Measurements from ENCODE around the gene CERT1.

CERT1 gene

DNA sequence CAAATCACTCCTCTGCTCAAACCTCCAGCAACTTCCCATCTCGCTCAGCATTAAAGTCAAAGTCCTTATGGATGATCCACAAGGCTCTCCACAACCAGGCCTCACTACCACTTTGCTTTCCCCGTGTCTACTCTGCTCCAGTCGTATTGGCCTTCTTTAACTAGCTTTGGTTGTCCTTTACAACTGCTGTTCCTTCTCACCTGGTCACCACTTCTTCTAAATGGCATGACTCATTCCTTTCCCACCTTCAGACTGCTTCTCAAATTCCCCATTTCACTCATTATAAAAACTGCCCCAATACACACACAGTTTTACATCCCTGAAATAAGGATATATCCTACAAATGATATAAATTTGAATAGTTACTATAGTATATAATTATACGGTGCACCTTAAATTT is 30.4 kb downstream of the CERT1 start:
- Histone ChIP-seq H3K36me3 (ENCODE audit: control insufficient read depth, insufficient read depth, low read length) (no peaks in the 10 kb centered on the region), H3K4me3 (ENCODE audit: extremely low read depth, insufficient read depth, low read length, poor library complexity, severe bottlenecking) (no peak overlapping the region), H3K9me3 (ENCODE audit: control insufficient read depth, low read length) (peaks cover under 1% of the 10 kb centered on the region), H3K4me1 (ENCODE audit: control insufficient read depth, insufficient read depth, low read length, poor library complexity, severe bottlenecking) (no peaks in the 10 kb centered on the region), H3K27ac (ENCODE audit: low read depth, low read length, severe bottlenecking) (no peak overlapping the region)
- 89 to 90% methylated on average over 2 to 3 of the region's 4 CpGs for WGBS, 2 experiments (ENCODE audit: insufficient coverage in 2 of 2)

- no peaks in the 10 kb centered on the region for H3K4me1 ChIP-seq (ENCODE audit: control insufficient read depth, insufficient read depth, low read length, poor library complexity, severe bottlenecking)
- 71 to 73% methylated on average over 3 of the region's 4 CpGs for WGBS, 2 experiments (ENCODE audit: insufficient coverage in 2 of 2)
- H3K36me3 ChIP-seq (ENCODE audit: control insufficient read depth, insufficient read depth, low read length): peaks cover 3% of the 10 kb centered on the region
- no peak overlapping the region for H3K27ac ChIP-seq (ENCODE audit: low read depth, low read length, severe bottlenecking)
- H3K9me3 ChIP-seq (ENCODE audit: control insufficient read depth, low read length): no peaks in the 10 kb centered on the region
- no peak overlapping the region for H3K4me3 ChIP-seq (ENCODE audit: extremely low read depth, insufficient read depth, low read length, poor library complexity, severe bottlenecking)
These were observed 36.1 kb downstream of the CERT1 start for GRCh38 chr5:75475364-75475763.

GRCh38 chr5:75473463-75473862 is 38.0 kb downstream of the CERT1 start:
- WGBS, 2 experiments (ENCODE audit: insufficient coverage in 2 of 2): 100% methylated on average over 1 of the region's 2 CpGs; no CpG with 5 or more reads in 1 of the 2 experiments
- Histone ChIP-seq H3K4me3 (ENCODE audit: extremely low read depth, insufficient read depth, low read length, poor library complexity, severe bottlenecking) (no peak overlapping the region), H3K27ac (ENCODE audit: low read depth, low read length, severe bottlenecking) (no peak overlapping the region), H3K36me3 (ENCODE audit: control insufficient read depth, insufficient read depth, low read length) (peaks cover 3% of the 10 kb centered on the region), H3K4me1 (ENCODE audit: control insufficient read depth, insufficient read depth, low read length, poor library complexity, severe bottlenecking) (no peaks in the 10 kb centered on the region), H3K9me3 (ENCODE audit: control insufficient read depth, low read length) (peaks cover 4% of the 10 kb centered on the region)

- no CpG with 5 or more reads among the region's 1 CpG for WGBS, 2 experiments (ENCODE audit: insufficient coverage in 2 of 2)
- Histone ChIP-seq H3K27ac (ENCODE audit: low read depth, low read length, severe bottlenecking) (no peak overlapping the region), H3K4me3 (ENCODE audit: extremely low read depth, insufficient read depth, low read length, poor library complexity, severe bottlenecking) (no peak overlapping the region), H3K9me3 (ENCODE audit: control insufficient read depth, low read length) (peaks cover 9% of the 10 kb centered on the region), H3K36me3 (ENCODE audit: control insufficient read depth, insufficient read depth, low read length) (peaks cover 3% of the 10 kb centered on the region), H3K4me1 (ENCODE audit: control insufficient read depth, insufficient read depth, low read length, poor library complexity, severe bottlenecking) (no peaks in the 10 kb centered on the region)
These were observed 38.5 kb downstream of the CERT1 start for GRCh38 chr5:75472973-75473372.

DNA sequence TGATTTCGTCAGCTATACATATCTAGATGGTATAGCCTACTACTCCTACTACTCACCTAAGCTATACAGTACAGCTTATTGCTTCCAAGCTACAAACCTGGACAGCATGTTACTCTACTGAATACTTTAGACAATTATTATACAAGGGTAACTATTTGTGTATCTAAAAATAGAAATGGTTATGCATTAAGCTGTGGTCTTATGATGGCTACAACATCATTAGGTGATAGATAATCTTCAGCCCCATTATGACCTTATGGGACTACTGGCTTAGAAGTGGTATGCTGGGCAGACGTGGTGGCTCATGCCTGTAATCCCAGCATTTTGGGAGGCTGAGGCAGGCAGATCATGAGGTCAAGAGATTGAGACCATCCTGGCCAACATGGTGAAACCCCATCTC is 40.2 kb downstream of the CERT1 start:
- H3K9me3 ChIP-seq (ENCODE audit: control insufficient read depth, low read length): peaks cover 9% of the 10 kb centered on the region
- peaks cover 3% of the 10 kb centered on the region for H3K36me3 ChIP-seq (ENCODE audit: control insufficient read depth, insufficient read depth, low read length)
- H3K4me1 ChIP-seq (ENCODE audit: control insufficient read depth, insufficient read depth, low read length, poor library complexity, severe bottlenecking): peaks cover 4% of the 10 kb centered on the region
- H3K27ac ChIP-seq (ENCODE audit: low read depth, low read length, severe bottlenecking): no peak overlapping the region
- WGBS, 2 experiments (ENCODE audit: insufficient coverage in 2 of 2): 100% methylated on average over 1 of the region's 2 CpGs; no CpG with 5 or more reads in 1 of the 2 experiments
- H3K4me3 ChIP-seq (ENCODE audit: extremely low read depth, insufficient read depth, low read length, poor library complexity, severe bottlenecking): no peak overlapping the region

DNA sequence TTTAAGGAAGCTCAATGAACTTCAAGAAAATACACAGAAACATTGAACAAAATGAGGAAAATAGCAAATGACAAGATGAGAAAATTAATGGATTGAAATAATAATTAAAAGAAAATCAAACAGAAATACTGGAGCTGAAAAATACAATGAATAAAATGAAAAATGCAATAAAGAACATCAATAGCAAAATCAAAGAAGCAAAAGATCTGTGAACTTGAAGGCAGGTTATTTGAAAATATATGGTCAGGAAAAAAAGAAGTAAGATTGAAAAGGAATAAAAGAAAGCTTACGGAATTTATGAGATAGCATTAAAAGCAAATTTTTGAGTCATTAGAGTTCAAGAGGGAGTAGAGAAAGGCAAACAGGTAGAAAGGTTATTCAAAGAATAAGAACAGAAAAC is 42.4 kb downstream of the CERT1 start:
- Histone ChIP-seq H3K4me3 (ENCODE audit: extremely low read depth, insufficient read depth, low read length, poor library complexity, severe bottlenecking) (no peak overlapping the region), H3K36me3 (ENCODE audit: control insufficient read depth, insufficient read depth, low read length) (peaks cover 3% of the 10 kb centered on the region), H3K4me1 (ENCODE audit: control insufficient read depth, insufficient read depth, low read length, poor library complexity, severe bottlenecking) (peaks cover 13% of the 10 kb centered on the region), H3K27ac (ENCODE audit: low read depth, low read length, severe bottlenecking) (no peak overlapping the region), H3K9me3 (ENCODE audit: control insufficient read depth, low read length) (peaks cover 9% of the 10 kb centered on the region)
- 77 to 100% methylated on average over 1 of the region's 1 CpG for WGBS, 2 experiments (ENCODE audit: insufficient coverage in 2 of 2)

DNA sequence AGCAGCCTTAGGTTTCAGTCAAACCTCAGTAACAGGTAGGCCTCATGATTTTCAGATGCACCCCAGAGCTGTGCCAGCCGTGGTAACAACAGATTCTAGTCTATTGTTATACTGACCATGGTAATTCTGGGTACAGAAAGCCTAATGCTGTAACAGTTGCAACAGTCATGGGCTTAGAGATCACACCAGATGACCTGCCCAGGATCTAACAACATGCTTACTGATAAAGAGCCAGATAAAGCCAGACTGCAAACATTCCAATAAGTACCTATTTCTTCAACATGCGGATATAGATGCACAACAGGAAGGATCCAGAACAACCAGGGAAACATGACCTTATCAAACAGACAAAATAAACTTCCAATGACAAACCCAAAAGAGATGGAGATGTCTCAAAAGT is 42.8 kb downstream of the CERT1 start:
- peaks cover 3% of the 10 kb centered on the region for H3K36me3 ChIP-seq (ENCODE audit: control insufficient read depth, insufficient read depth, low read length)
- H3K4me3 ChIP-seq (ENCODE audit: extremely low read depth, insufficient read depth, low read length, poor library complexity, severe bottlenecking): no peak overlapping the region

GRCh38 chr5:75466006-75466716 is 45.3 kb downstream of the CERT1 start:
- peaks cover 8% of the 10 kb centered on the region for H3K36me3 ChIP-seq (ENCODE audit: control insufficient read depth, insufficient read depth, low read length)
- H3K27ac ChIP-seq (ENCODE audit: low read depth, low read length, severe bottlenecking): no peak overlapping the region
- peaks cover 9% of the 10 kb centered on the region for H3K9me3 ChIP-seq (ENCODE audit: control insufficient read depth, low read length)
- H3K4me1 ChIP-seq (ENCODE audit: control insufficient read depth, insufficient read depth, low read length, poor library complexity, severe bottlenecking): peaks cover 13% of the 10 kb centered on the region
- WGBS, 2 experiments (ENCODE audit: insufficient coverage in 2 of 2): 75 to 100% methylated on average over 1 of the region's 6 CpGs
- H3K4me3 ChIP-seq (ENCODE audit: extremely low read depth, insufficient read depth, low read length, poor library complexity, severe bottlenecking): no peak overlapping the region

More for the DNA sequence above, 42.8 kb downstream of the CERT1 start:
- Histone ChIP-seq H3K9me3 (ENCODE audit: control insufficient read depth, low read length) (peaks cover 9% of the 10 kb centered on the region), H3K27ac (ENCODE audit: low read depth, low read length, severe bottlenecking) (no peak overlapping the region), H3K4me1 (ENCODE audit: control insufficient read depth, insufficient read depth, low read length, poor library complexity, severe bottlenecking) (peaks cover 13% of the 10 kb centered on the region)
- WGBS, 2 experiments (ENCODE audit: insufficient coverage in 2 of 2): 100% methylated on average over 2 of the region's 2 CpGs

- H3K36me3 ChIP-seq (ENCODE audit: control insufficient read depth, insufficient read depth, low read length): peaks cover 6% of the 10 kb centered on the region
- H3K4me3 ChIP-seq (ENCODE audit: extremely low read depth, insufficient read depth, low read length, poor library complexity, severe bottlenecking): no peak overlapping the region
- H3K4me1 ChIP-seq (ENCODE audit: control insufficient read depth, insufficient read depth, low read length, poor library complexity, severe bottlenecking): peaks cover 13% of the 10 kb centered on the region
- no peak overlapping the region for H3K27ac ChIP-seq (ENCODE audit: low read depth, low read length, severe bottlenecking)
- H3K9me3 ChIP-seq (ENCODE audit: control insufficient read depth, low read length): peaks cover 9% of the 10 kb centered on the region
- WGBS, 2 experiments (ENCODE audit: insufficient coverage in 2 of 2): 75 to 86% methylated on average over 1 of the region's 1 CpG
These were observed 45.9 kb downstream of the CERT1 start for GRCh38 chr5:75465480-75465879.

- H3K36me3 ChIP-seq (ENCODE audit: control insufficient read depth, insufficient read depth, low read length): peaks cover 7% of the 10 kb centered on the region
- 100% methylated on average over 2 of the region's 2 CpGs; no CpG with 5 or more reads in 1 of the 2 experiments for WGBS, 2 experiments (ENCODE audit: insufficient coverage in 2 of 2)
- peaks cover 8% of the 10 kb centered on the region for H3K9me3 ChIP-seq (ENCODE audit: control insufficient read depth, low read length)
- no peak overlapping the region for H3K27ac ChIP-seq (ENCODE audit: low read depth, low read length, severe bottlenecking)
- no peak overlapping the region for H3K4me3 ChIP-seq (ENCODE audit: extremely low read depth, insufficient read depth, low read length, poor library complexity, severe bottlenecking)
- peaks cover 13% of the 10 kb centered on the region for H3K4me1 ChIP-seq (ENCODE audit: control insufficient read depth, insufficient read depth, low read length, poor library complexity, severe bottlenecking)
These were observed 47.7 kb downstream of the CERT1 start for GRCh38 chr5:75463726-75464125.

GRCh38 chr5:75461679-75462078 is 49.8 kb downstream of the CERT1 start:
- WGBS, 2 experiments (ENCODE audit: insufficient coverage in 2 of 2): no CpG with 5 or more reads among the region's 1 CpG
- H3K4me3 ChIP-seq (ENCODE audit: extremely low read depth, insufficient read depth, low read length, poor library complexity, severe bottlenecking): no peak overlapping the region
- peaks cover 13% of the 10 kb centered on the region for H3K4me1 ChIP-seq (ENCODE audit: control insufficient read depth, insufficient read depth, low read length, poor library complexity, severe bottlenecking)
- H3K27ac ChIP-seq (ENCODE audit: low read depth, low read length, severe bottlenecking): no peak overlapping the region
- H3K9me3 ChIP-seq (ENCODE audit: control insufficient read depth, low read length): no peaks in the 10 kb centered on the region
- peaks cover 11% of the 10 kb centered on the region for H3K36me3 ChIP-seq (ENCODE audit: control insufficient read depth, insufficient read depth, low read length)

Measured in mesodermal cell (in vitro differentiated cells).